BE2C (cell line): Measurements from ENCODE around the gene PLPPR3.

Experiments
- DNase-seq: peaks from one replicate; pipeline ENCODE4 v3.0.0-alpha.2; 2020
- H3K27me3 ChIP-seq: fragments of 250-450 bp; sonication (Bioruptor Pico); 2 replicates; pipeline ENCODE4 v1.5.1; 2020; ENCODE audit warnings: mild to moderate bottlenecking
- H3K36me3 ChIP-seq: fragments of 250-450 bp; sonication (Bioruptor Pico); 2 replicates; pipeline ENCODE4 v1.5.1; 2020; ENCODE audit warnings: mild to moderate bottlenecking
- H3K4me1 ChIP-seq: fragments of 250-450 bp; sonication (Bioruptor Pico); 2 replicates; pipeline ENCODE4 v1.5.1; 2020
- H3K4me3 ChIP-seq: 2 replicates; pipeline ENCODE4 v1.5.1; 2011; ENCODE audit warnings: low read depth, low read length
- H3K9me3 ChIP-seq: fragments of 250-450 bp; sonication (Bioruptor Pico); 2 replicates; pipeline ENCODE4 v1.5.1; 2020
- CTCF ChIP-seq: IDR thresholded peaks from 2 replicates; pipeline ENCODE4 v1.5.1; 2012; ENCODE audit warnings: mild to moderate bottlenecking, low read depth, low read length

The PLPPR3 gene

GRCh38 chr19:801861-802497 lies 19.8 kb downstream of the PLPPR3 start:
- DNase-seq: no peak
- no peak for TF ChIP-seq CTCF
- H3K9me3 ChIP-seq: no peaks in the 10 kb centered on the region
- H3K36me3 ChIP-seq: peaks cover 91% of the 10 kb centered on the region
- no peaks in the 10 kb centered on the region for H3K27me3 ChIP-seq
- peaks cover 32% of the 10 kb centered on the region for H3K4me1 ChIP-seq
- peak overlapping the region; percentile 96 for H3K4me3 ChIP-seq

- H3K4me1 ChIP-seq: peaks cover 32% of the 10 kb centered on the region
- H3K27me3 ChIP-seq: no peaks in the 10 kb centered on the region
- no peak for TF ChIP-seq CTCF
- H3K4me3 ChIP-seq: peak overlapping the region; percentile 96
- no peaks in the 10 kb centered on the region for H3K9me3 ChIP-seq
- DNase-seq: peak; percentile 78
- H3K36me3 ChIP-seq: peaks cover 84% of the 10 kb centered on the region
These were observed 20.5 kb downstream of the PLPPR3 start for GRCh38 chr19:801030-801860.

- TF ChIP-seq CTCF: 0 out of 2 replicates have a peak, but pooled peaks have one; percentile 1
- peaks cover 76% of the 10 kb centered on the region for H3K36me3 ChIP-seq
- H3K9me3 ChIP-seq: no peaks in the 10 kb centered on the region
- no peaks in the 10 kb centered on the region for H3K27me3 ChIP-seq
- H3K4me1 ChIP-seq: peaks cover 31% of the 10 kb centered on the region
- DNase-seq: peak; percentile 58
- peak overlapping the region; percentile 96 for H3K4me3 ChIP-seq
These were observed 21.3 kb downstream of the PLPPR3 start for GRCh38 chr19:800360-801029.

GRCh38 chr19:799076-799881 lies 22.5 kb downstream of the PLPPR3 start:
- Histone ChIP-seq H3K27me3 (no peaks in the 10 kb centered on the region), H3K4me1 (peaks cover 22% of the 10 kb centered on the region), H3K4me3 (peak overlapping the region; percentile 96), H3K36me3 (peaks cover 64% of the 10 kb centered on the region), H3K9me3 (no peaks in the 10 kb centered on the region)
- peak; percentile 30 for TF ChIP-seq CTCF
- DNase-seq: peak; percentile 65

- Histone ChIP-seq H3K36me3 (peaks cover 57% of the 10 kb centered on the region), H3K9me3 (no peaks in the 10 kb centered on the region), H3K27me3 (no peaks in the 10 kb centered on the region), H3K4me1 (peaks cover 22% of the 10 kb centered on the region), H3K4me3 (peak overlapping the region; percentile 96)
- no peak for DNase-seq
- no peak for TF ChIP-seq CTCF
These were observed 23.2 kb downstream of the PLPPR3 start for GRCh38 chr19:798415-799075.
